Neural cell (in vitro differentiated cells): ENCODE data around the gene DENND4A. TPM values are rescaled to one million over a fixed set of nuclear protein-coding genes. Genes with fewer than 3 reads are reported as not detected.

Source experiments
- H2AFZ ChIP-seq: fragments of 200-600, 300-800 bp; sonication (generic), shearing (Covaris generic); 2 replicates; pipeline ENCODE4 v1.6.0; 2014; ENCODE audit warnings: low read depth, mild to moderate bottlenecking, antibody characterized with exemption, low read length, moderate library complexity
- H3F3A ChIP-seq: fragments of 200-600 bp; shearing (Covaris generic); 2 replicates; pipeline ENCODE4 v1.6.1; 2016; ENCODE audit warnings: mild to moderate bottlenecking, moderate library complexity, mixed read lengths, antibody characterized with exemption, low read length; ENCODE audit not compliant: insufficient read depth, poor library complexity, severe bottlenecking
- H3K27ac ChIP-seq: fragments of 200-600, 300-800 bp; sonication (generic), shearing (Covaris generic); 2 replicates; pipeline ENCODE4 v1.5.1; 2014; ENCODE audit warnings: mild to moderate bottlenecking, low read length, moderate library complexity
- H3K27me3 ChIP-seq: fragments of 300-800, 200-600 bp; sonication (generic), shearing (Covaris generic); 2 replicates; pipeline ENCODE4 v1.6.0; 2014; ENCODE audit warnings: mild to moderate bottlenecking, low read depth, low read length, moderate library complexity; ENCODE audit not compliant: insufficient read depth
- H3K36me3 ChIP-seq: fragments of 300-800, 200-600 bp; sonication (generic), shearing (Covaris generic); 2 replicates; pipeline ENCODE4 v1.5.1; 2014; ENCODE audit warnings: mild to moderate bottlenecking, antibody characterized with exemption, low read length, moderate library complexity; ENCODE audit not compliant: insufficient read depth
- H3K4me2 ChIP-seq: fragments of 300-800, 200-600 bp; sonication (generic), shearing (Covaris generic); 2 replicates; pipeline ENCODE4 v1.6.0; 2014; ENCODE audit warnings: mild to moderate bottlenecking, low read length
- H3K4me3 ChIP-seq: fragments of 300-800, 200-600 bp; sonication (generic), shearing (Covaris generic); 2 replicates; pipeline ENCODE4 v1.5.1; 2014; ENCODE audit warnings: mild to moderate bottlenecking, low read length, moderate library complexity
- H3K79me2 ChIP-seq: fragments of 200-600 bp; shearing (Covaris generic); replicated peaks from 2 replicates; pipeline ENCODE4 v1.6.0; 2014; ENCODE audit warnings: mild to moderate bottlenecking, low read length, moderate library complexity; ENCODE audit not compliant: insufficient read depth
- H3K9ac ChIP-seq: fragments of 300-800, 200-600 bp; sonication (generic), shearing (Covaris generic); 2 replicates; pipeline ENCODE4 v1.6.1; 2016; ENCODE audit warnings: mild to moderate bottlenecking, low read length, mixed read lengths
- H3K9me2 ChIP-seq: fragments of 200-600 bp; shearing (Covaris generic); 2 replicates; pipeline ENCODE4 v1.6.1; 2016; ENCODE audit warnings: mild to moderate bottlenecking, low read length, mixed read lengths; ENCODE audit not compliant: insufficient read depth
- H3K9me3 ChIP-seq: fragments of 200-600, 300-800 bp; sonication (generic), shearing (Covaris generic); 2 replicates; pipeline ENCODE4 v1.6.1; 2016; ENCODE audit warnings: mild to moderate bottlenecking, mixed run types, low read length, moderate library complexity, mixed read lengths
- H4K20me1 ChIP-seq: fragments of 200-600 bp; shearing (Covaris generic); 2 replicates; pipeline ENCODE4 v1.6.1; 2016; ENCODE audit warnings: mild to moderate bottlenecking, mixed run types; ENCODE audit not compliant: insufficient read depth
- EP300 ChIP-seq: fragments of 450-650 bp; conservative IDR thresholded peaks from 2 replicates; pipeline ENCODE4 v1.6.1; 2014; ENCODE audit warnings: antibody characterized with exemption, mild to moderate bottlenecking, moderate library complexity; ENCODE audit not compliant: poor library complexity, severe bottlenecking
- EZH2 ChIP-seq: fragments of 200-600, 300-800 bp; shearing (Covaris generic), sonication (generic); IDR thresholded peaks from 2 replicates; pipeline ENCODE4 v1.6.1; 2014; ENCODE audit warnings: antibody characterized with exemption, low read length, borderline replicate concordance, mild to moderate bottlenecking; ENCODE audit not compliant: insufficient read depth, poor library complexity, severe bottlenecking
- MXI1 ChIP-seq: fragments of 450-650 bp; conservative IDR thresholded peaks from 2 replicates; pipeline ENCODE4 v1.6.1; 2014; ENCODE audit warnings: antibody characterized with exemption, mild to moderate bottlenecking; ENCODE audit not compliant: poor library complexity, severe bottlenecking
- POLR2AphosphoS5 ChIP-seq: IDR thresholded peaks from 2 replicates; pipeline ENCODE4 v1.6.1; 2012
- RAD21 ChIP-seq: fragments of 450-650 bp; conservative IDR thresholded peaks from 2 replicates; pipeline ENCODE4 v1.6.1; 2014; ENCODE audit warnings: antibody characterized with exemption, mild to moderate bottlenecking, moderate library complexity
- SMC3 ChIP-seq: fragments of 450-650 bp; conservative IDR thresholded peaks from 2 replicates; pipeline ENCODE4 v1.6.1; 2014; ENCODE audit warnings: antibody characterized with exemption, mild to moderate bottlenecking, moderate library complexity; ENCODE audit not compliant: poor library complexity
- TAF1 ChIP-seq: IDR thresholded peaks from 2 replicates; pipeline ENCODE4 v1.6.1; 2012; ENCODE audit warnings: low read depth
- polyA plus RNA-seq: library from polyadenylated mRNA; depleted of rRNA; stranded (reverse); fragments of >200 nt; gene quantifications from 2 replicates; pipeline ENCODE4 v1.2.3, GENCODE V29; 2014
- TF ChIP-seq, protein P1 (sequence below): IDR thresholded peaks from 2 replicates; pipeline ENCODE4 v1.6.1; 2012; ENCODE audit warnings: borderline replicate concordance
- TF ChIP-seq, protein P2 (sequence below): fragments of 450-650 bp; IDR thresholded peaks from 2 replicates; pipeline ENCODE4 v1.5.1; 2014; ENCODE audit warnings: antibody characterized with exemption, mild to moderate bottlenecking, moderate library complexity; ENCODE audit not compliant: poor library complexity, severe bottlenecking

The DENND4A gene
- polyA plus RNA-seq, 1 donor from 2014 or later: 7.5 TPM

DNA sequence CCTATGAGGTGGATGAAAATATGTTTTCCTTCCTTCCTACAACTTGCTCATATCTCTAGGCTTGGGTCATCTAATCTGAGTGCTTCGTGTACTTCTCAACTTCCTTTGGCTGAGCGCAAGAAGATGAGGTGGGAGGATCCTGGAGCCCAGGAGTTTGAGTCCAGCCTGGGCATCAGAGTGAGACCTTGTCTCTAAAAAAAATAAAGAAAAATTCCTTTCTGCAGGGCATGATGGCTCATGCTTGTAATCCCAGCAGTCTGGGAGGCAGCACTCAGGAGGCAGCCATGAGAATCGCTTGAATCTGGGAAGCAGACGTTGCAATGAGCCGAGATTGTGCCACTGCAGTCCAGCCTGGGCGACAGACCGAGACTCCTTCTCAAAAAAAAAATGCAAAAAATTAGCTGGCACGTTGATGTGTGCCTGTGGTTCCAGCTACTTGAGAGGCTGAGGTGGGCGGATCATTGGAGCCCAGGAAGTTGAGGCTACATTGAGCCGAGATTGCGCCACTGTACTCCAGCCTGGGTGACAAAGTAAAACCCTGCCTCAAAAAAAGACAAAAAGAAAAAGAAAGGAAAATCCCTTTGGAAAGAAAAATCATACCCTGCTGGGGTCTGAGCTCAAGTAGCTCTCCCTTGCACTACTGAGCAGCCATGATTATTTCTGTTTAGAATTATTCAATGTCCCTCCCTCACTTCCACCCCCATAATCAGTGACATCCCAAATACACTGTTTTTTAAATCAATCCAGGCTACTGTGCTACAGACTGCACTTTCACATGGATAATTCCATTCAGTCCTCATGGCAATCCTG is 49.2 kb upstream of the DENND4A start:
- Histone ChIP-seq H3K9me3 (no peaks in the 10 kb centered on the region), H3K27ac (no peak overlapping the region), H3F3A (no peaks in the 10 kb centered on the region), H3K4me2 (no peak overlapping the region), H3K9ac (no peak overlapping the region), H3K36me3 (no peaks in the 10 kb centered on the region), H4K20me1 (no peaks in the 10 kb centered on the region), H3K27me3 (no peaks in the 10 kb centered on the region), H3K9me2 (no peaks in the 10 kb centered on the region), H2AFZ (no peak overlapping the region), H3K4me3 (no peak overlapping the region), H3K79me2 (no peaks in the 10 kb centered on the region)
- TF ChIP-seq TAF1: no peak
- no peak for TF ChIP-seq MXI1
- TF ChIP-seq EZH2: no peak
- TF ChIP-seq EP300: no peak
- TF ChIP-seq, protein P1, sequence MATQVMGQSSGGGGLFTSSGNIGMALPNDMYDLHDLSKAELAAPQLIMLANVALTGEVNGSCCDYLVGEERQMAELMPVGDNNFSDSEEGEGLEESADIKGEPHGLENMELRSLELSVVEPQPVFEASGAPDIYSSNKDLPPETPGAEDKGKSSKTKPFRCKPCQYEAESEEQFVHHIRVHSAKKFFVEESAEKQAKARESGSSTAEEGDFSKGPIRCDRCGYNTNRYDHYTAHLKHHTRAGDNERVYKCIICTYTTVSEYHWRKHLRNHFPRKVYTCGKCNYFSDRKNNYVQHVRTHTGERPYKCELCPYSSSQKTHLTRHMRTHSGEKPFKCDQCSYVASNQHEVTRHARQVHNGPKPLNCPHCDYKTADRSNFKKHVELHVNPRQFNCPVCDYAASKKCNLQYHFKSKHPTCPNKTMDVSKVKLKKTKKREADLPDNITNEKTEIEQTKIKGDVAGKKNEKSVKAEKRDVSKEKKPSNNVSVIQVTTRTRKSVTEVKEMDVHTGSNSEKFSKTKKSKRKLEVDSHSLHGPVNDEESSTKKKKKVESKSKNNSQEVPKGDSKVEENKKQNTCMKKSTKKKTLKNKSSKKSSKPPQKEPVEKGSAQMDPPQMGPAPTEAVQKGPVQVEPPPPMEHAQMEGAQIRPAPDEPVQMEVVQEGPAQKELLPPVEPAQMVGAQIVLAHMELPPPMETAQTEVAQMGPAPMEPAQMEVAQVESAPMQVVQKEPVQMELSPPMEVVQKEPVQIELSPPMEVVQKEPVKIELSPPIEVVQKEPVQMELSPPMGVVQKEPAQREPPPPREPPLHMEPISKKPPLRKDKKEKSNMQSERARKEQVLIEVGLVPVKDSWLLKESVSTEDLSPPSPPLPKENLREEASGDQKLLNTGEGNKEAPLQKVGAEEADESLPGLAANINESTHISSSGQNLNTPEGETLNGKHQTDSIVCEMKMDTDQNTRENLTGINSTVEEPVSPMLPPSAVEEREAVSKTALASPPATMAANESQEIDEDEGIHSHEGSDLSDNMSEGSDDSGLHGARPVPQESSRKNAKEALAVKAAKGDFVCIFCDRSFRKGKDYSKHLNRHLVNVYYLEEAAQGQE: no peak
- no peak for TF ChIP-seq POLR2AphosphoS5
- no peak for TF ChIP-seq RAD21
- TF ChIP-seq, protein P2, sequence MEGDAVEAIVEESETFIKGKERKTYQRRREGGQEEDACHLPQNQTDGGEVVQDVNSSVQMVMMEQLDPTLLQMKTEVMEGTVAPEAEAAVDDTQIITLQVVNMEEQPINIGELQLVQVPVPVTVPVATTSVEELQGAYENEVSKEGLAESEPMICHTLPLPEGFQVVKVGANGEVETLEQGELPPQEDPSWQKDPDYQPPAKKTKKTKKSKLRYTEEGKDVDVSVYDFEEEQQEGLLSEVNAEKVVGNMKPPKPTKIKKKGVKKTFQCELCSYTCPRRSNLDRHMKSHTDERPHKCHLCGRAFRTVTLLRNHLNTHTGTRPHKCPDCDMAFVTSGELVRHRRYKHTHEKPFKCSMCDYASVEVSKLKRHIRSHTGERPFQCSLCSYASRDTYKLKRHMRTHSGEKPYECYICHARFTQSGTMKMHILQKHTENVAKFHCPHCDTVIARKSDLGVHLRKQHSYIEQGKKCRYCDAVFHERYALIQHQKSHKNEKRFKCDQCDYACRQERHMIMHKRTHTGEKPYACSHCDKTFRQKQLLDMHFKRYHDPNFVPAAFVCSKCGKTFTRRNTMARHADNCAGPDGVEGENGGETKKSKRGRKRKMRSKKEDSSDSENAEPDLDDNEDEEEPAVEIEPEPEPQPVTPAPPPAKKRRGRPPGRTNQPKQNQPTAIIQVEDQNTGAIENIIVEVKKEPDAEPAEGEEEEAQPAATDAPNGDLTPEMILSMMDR: no peak
- no peak for TF ChIP-seq SMC3

DNA sequence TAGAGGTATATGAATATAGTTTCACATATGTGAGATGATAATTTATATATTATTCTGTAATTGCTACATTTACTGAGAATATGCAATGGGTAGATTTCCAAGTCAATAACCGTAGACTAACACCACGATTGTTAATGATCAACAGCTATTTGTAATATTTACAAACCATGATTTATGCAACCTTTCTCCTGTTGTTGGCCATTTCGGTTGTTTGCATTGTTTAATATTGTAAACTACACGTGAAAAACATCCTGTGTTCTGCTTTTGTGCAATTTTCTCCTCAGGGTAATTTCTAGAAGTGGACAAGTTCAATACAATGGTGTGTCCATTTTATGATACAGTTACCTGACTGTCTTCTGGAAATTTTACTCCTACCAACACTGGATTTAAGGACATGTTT is 47.9 kb upstream of the DENND4A start:
- H3K27me3 ChIP-seq: no peaks in the 10 kb centered on the region
- H3K79me2 ChIP-seq: no peaks in the 10 kb centered on the region

More for the DNA sequence above, 47.9 kb upstream of the DENND4A start:
- Histone ChIP-seq H3F3A (no peaks in the 10 kb centered on the region), H2AFZ (no peak overlapping the region), H3K27ac (no peak overlapping the region), H3K9me3 (no peaks in the 10 kb centered on the region), H3K4me3 (no peak overlapping the region), H3K9ac (no peak overlapping the region), H3K36me3 (no peaks in the 10 kb centered on the region), H3K4me2 (no peak overlapping the region), H4K20me1 (no peaks in the 10 kb centered on the region), H3K9me2 (no peaks in the 10 kb centered on the region)
- TF ChIP-seq EZH2 (no peak), POLR2AphosphoS5 (no peak), EP300 (no peak), SMC3 (no peak), TAF1 (no peak), RAD21 (no peak), MXI1 (no peak)
- TF ChIP-seq, protein P2: no peak
- TF ChIP-seq, protein P1: no peak
